ENCODE data around the gene CDX1.

The CDX1 gene

DNA sequence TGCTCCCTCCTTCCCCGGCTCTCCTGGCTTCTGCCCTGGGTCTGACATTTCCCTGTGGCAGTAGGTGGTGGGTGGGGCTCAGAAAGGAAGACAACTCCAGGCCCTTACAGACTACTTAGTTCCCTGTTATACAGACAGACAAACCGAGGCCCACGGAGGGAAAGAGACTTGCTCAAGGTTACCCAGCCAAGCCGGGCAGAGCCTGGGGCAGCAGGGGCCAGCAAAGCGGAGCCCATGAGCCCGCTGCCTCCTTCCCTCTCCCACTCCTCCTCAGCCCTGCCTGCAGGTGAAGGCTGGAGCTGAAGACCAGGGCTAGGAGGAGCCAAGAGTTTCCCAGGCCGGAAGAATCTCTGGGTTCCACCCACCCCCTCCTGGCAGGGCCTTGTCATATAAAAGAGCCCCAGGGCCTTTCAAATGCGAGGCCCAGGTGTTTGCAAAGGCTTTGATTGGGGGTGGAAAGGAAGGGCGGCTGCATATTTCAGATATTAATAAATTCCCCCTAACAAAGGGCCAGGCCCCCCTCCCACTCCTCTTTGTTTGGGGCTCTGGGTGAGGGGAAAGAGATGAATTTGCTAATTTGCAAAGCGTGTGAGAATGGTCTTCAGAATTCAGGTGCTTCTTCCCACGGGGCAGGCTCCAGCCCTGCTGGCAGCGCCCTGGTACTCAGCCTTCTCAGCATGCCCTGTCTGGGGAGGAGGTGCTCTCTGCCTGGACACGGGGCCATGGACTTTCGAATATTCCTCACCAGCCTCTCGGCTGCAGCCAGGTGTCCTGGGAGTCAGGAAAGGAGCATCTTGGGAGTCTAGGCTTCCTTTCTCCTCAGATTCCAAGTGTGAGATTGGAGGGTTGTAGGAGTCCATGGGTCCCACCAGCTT is 44.8 kb downstream of the CDX1 start:
- H3F3A ChIP-seq (ENCODE audit: insufficient read depth, low read length) = no peaks in the 10 kb centered on the region

DNA sequence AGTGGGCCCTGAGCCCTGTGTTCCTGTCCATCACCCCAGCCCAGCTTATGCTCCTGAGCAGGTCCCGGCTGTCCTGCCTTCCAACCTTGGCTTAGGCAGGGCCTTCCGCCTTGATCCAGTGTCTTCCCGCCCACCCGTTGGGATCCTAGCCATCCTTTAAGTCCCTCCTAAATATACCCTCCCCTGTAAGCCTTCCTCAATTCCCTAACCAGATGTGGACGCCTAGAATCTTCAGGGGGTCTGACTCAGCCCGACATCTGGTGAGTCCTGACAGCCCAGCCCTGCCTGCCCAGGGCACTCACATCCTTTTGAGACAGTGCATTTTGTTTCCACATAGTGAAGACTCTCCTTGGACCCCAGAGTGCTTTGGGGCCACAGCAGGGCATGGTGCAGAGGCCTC is 47.0 kb downstream of the CDX1 start:
- TF ChIP-seq EZH2 (IDR thresholded peaks at IDR 0.05; ENCODE audit: borderline replicate concordance, low read length) = no peak
- TF ChIP-seq, protein P1, sequence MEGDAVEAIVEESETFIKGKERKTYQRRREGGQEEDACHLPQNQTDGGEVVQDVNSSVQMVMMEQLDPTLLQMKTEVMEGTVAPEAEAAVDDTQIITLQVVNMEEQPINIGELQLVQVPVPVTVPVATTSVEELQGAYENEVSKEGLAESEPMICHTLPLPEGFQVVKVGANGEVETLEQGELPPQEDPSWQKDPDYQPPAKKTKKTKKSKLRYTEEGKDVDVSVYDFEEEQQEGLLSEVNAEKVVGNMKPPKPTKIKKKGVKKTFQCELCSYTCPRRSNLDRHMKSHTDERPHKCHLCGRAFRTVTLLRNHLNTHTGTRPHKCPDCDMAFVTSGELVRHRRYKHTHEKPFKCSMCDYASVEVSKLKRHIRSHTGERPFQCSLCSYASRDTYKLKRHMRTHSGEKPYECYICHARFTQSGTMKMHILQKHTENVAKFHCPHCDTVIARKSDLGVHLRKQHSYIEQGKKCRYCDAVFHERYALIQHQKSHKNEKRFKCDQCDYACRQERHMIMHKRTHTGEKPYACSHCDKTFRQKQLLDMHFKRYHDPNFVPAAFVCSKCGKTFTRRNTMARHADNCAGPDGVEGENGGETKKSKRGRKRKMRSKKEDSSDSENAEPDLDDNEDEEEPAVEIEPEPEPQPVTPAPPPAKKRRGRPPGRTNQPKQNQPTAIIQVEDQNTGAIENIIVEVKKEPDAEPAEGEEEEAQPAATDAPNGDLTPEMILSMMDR (IDR thresholded peaks at IDR 0.05; ENCODE audit: low read length) = no peak
- Histone ChIP-seq H2AFZ (ENCODE audit: low read length) (no peak overlapping the region), H4K20me1 (ENCODE audit: insufficient read depth, low read length) (no peaks in the 10 kb centered on the region), H3K9me2 (ENCODE audit: low read depth, low read length) (no peaks in the 10 kb centered on the region), H3K27me3 (ENCODE audit: insufficient read depth, low read length) (no peaks in the 10 kb centered on the region; the same call in 1 of the 2 replicates), H3K9me3 (ENCODE audit: low read length) (no peaks in the 10 kb centered on the region), H3K4me3 (ENCODE audit: low read depth, low read length, poor library complexity, severe bottlenecking) (no peak overlapping the region), H3K4me2 (ENCODE audit: low read length) (no peak overlapping the region), H3K36me3 (ENCODE audit: insufficient read depth, low read length) (no peaks in the 10 kb centered on the region), H3F3A (ENCODE audit: insufficient read depth, low read length) (no peaks in the 10 kb centered on the region), H3K27ac (ENCODE audit: low read depth, low read length, poor library complexity, severe bottlenecking) (no peak overlapping the region), H3K4me1 (ENCODE audit: insufficient read depth, low read length, severe bottlenecking) (no peaks in the 10 kb centered on the region), H3K79me2 (ENCODE audit: insufficient read depth, low read length) (no peaks in the 10 kb centered on the region), H3K9ac (ENCODE audit: low read length) (no peak overlapping the region)

More for the DNA sequence above, 44.8 kb downstream of the CDX1 start:
- no peak for TF ChIP-seq EZH2 (IDR thresholded peaks at IDR 0.05; ENCODE audit: borderline replicate concordance, low read length)
- TF ChIP-seq, protein P1 (IDR thresholded peaks at IDR 0.05; ENCODE audit: low read length) = no peak
- Histone ChIP-seq H3K27me3 (ENCODE audit: insufficient read depth, low read length) (no peaks in the 10 kb centered on the region; the same call in 1 of the 2 replicates), H3K36me3 (ENCODE audit: insufficient read depth, low read length) (no peaks in the 10 kb centered on the region), H3K9me2 (ENCODE audit: low read depth, low read length) (no peaks in the 10 kb centered on the region), H3K4me3 (ENCODE audit: low read depth, low read length, poor library complexity, severe bottlenecking) (no peak overlapping the region), H2AFZ (ENCODE audit: low read length) (no peak overlapping the region), H3K4me2 (ENCODE audit: low read length) (no peak overlapping the region), H3K4me1 (ENCODE audit: insufficient read depth, low read length, severe bottlenecking) (no peaks in the 10 kb centered on the region), H3K27ac (ENCODE audit: low read depth, low read length, poor library complexity, severe bottlenecking) (no peak overlapping the region), H3K9me3 (ENCODE audit: low read length) (no peaks in the 10 kb centered on the region), H4K20me1 (ENCODE audit: insufficient read depth, low read length) (no peaks in the 10 kb centered on the region), H3K79me2 (ENCODE audit: insufficient read depth, low read length) (no peaks in the 10 kb centered on the region), H3K9ac (ENCODE audit: low read length) (no peak overlapping the region)

DNA sequence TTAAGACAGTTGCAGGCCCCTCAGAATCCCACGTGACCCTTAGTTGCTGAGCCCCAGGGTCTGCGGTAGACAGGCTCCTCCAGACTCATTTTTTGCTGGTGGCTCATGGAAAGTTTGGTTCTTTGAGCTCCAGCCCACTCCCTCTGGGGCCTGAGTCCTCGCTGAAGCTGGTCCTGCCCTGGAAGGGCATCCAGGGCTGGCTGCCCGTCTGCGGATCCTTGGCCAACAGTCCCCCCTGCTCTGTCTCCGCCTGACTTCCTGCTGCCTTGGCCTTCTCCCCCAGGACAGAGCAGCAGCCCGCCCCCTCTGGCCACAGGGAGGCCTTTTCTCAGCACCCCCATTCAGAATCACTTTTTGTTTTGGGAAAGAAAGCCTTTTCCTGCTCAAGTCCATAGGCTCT is 47.7 kb downstream of the CDX1 start:
- Histone ChIP-seq H3K9me2 (ENCODE audit: low read depth, low read length) (no peaks in the 10 kb centered on the region), H3K27ac (ENCODE audit: low read depth, low read length, poor library complexity, severe bottlenecking) (no peak overlapping the region), H3K27me3 (ENCODE audit: insufficient read depth, low read length) (no peaks in the 10 kb centered on the region; the same call in 1 of the 2 replicates), H3F3A (ENCODE audit: insufficient read depth, low read length) (no peaks in the 10 kb centered on the region), H4K20me1 (ENCODE audit: insufficient read depth, low read length) (no peaks in the 10 kb centered on the region), H3K4me3 (ENCODE audit: low read depth, low read length, poor library complexity, severe bottlenecking) (no peak overlapping the region), H3K9me3 (ENCODE audit: low read length) (no peaks in the 10 kb centered on the region), H3K79me2 (ENCODE audit: insufficient read depth, low read length) (no peaks in the 10 kb centered on the region), H3K4me2 (ENCODE audit: low read length) (no peak overlapping the region), H2AFZ (ENCODE audit: low read length) (no peak overlapping the region), H3K9ac (ENCODE audit: low read length) (no peak overlapping the region), H3K4me1 (ENCODE audit: insufficient read depth, low read length, severe bottlenecking) (no peaks in the 10 kb centered on the region), H3K36me3 (ENCODE audit: insufficient read depth, low read length) (no peaks in the 10 kb centered on the region)
- TF ChIP-seq, protein P1 (IDR thresholded peaks at IDR 0.05; ENCODE audit: low read length) = no peak
- no peak for TF ChIP-seq EZH2 (IDR thresholded peaks at IDR 0.05; ENCODE audit: borderline replicate concordance, low read length)

Measured in OCI-LY1 (cell line).